ENCODE data around the gene MECP2.

- TF ChIP-seq CTCF (IDR thresholded peaks at IDR 0.05; ENCODE audit: insufficient read depth, low read length): no peak
- TF ChIP-seq, protein P1, sequence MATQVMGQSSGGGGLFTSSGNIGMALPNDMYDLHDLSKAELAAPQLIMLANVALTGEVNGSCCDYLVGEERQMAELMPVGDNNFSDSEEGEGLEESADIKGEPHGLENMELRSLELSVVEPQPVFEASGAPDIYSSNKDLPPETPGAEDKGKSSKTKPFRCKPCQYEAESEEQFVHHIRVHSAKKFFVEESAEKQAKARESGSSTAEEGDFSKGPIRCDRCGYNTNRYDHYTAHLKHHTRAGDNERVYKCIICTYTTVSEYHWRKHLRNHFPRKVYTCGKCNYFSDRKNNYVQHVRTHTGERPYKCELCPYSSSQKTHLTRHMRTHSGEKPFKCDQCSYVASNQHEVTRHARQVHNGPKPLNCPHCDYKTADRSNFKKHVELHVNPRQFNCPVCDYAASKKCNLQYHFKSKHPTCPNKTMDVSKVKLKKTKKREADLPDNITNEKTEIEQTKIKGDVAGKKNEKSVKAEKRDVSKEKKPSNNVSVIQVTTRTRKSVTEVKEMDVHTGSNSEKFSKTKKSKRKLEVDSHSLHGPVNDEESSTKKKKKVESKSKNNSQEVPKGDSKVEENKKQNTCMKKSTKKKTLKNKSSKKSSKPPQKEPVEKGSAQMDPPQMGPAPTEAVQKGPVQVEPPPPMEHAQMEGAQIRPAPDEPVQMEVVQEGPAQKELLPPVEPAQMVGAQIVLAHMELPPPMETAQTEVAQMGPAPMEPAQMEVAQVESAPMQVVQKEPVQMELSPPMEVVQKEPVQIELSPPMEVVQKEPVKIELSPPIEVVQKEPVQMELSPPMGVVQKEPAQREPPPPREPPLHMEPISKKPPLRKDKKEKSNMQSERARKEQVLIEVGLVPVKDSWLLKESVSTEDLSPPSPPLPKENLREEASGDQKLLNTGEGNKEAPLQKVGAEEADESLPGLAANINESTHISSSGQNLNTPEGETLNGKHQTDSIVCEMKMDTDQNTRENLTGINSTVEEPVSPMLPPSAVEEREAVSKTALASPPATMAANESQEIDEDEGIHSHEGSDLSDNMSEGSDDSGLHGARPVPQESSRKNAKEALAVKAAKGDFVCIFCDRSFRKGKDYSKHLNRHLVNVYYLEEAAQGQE (IDR thresholded peaks at IDR 0.05; ENCODE audit: insufficient replicate concordance, low read depth): no peak
- TF ChIP-seq SPI1 (IDR thresholded peaks at IDR 0.05; ENCODE audit: borderline replicate concordance, low read depth): no peak
Observed at GRCh38 chrX:154008521-154008920, 89.0 kb downstream of the MECP2 start.
